ENCODE measurements around the gene PACC1.

DNA sequence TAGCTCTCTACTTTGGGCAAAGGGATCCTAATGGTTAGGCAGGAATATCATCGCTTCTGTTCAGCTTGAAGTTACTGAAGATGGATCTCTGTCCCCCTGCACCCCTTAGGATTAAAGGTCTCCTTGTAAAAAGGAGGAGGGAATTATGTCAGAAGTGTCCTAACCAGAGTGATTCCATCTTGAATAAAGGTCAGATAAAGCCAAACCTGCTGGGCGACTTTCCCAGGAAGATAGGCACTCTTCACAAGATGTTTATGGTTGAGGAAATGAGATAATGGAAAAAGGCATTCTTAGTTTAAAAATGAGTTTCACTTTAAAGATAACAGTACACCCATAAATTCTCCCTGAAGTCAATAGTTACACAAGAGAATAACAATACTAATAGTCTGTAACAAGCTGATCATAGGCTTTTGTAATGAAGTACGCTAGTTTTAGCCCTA is 16.3 kb upstream of the PACC1 start:
- no peak for TF ChIP-seq RFX5 (IDR thresholded peaks at IDR 0.05)
- TF ChIP-seq REST (IDR thresholded peaks at IDR 0.05) = no peak
- TF ChIP-seq CTCF (IDR thresholded peaks at IDR 0.05) = no peak
- TF ChIP-seq JUNB (IDR thresholded peaks at IDR 0.05) = no peak
- TF ChIP-seq POLR2A (IDR thresholded peaks at IDR 0.05; ENCODE audit: low read length) = no peak
- no peak for TF ChIP-seq MAX (IDR thresholded peaks at IDR 0.05)
- TF ChIP-seq, protein P1, sequence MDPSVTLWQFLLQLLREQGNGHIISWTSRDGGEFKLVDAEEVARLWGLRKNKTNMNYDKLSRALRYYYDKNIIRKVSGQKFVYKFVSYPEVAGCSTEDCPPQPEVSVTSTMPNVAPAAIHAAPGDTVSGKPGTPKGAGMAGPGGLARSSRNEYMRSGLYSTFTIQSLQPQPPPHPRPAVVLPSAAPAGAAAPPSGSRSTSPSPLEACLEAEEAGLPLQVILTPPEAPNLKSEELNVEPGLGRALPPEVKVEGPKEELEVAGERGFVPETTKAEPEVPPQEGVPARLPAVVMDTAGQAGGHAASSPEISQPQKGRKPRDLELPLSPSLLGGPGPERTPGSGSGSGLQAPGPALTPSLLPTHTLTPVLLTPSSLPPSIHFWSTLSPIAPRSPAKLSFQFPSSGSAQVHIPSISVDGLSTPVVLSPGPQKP (IDR thresholded peaks at IDR 0.05; ENCODE audit: low read depth, low read length) = no peak
- no peak for TF ChIP-seq HEYL (CRISPR knock-in tag; IDR thresholded peaks at IDR 0.05)

Data from A549 (cell line).